ENCODE data around the gene GALNT18. TPM values are rescaled to one million over a fixed set of nuclear protein-coding genes. Genes with fewer than 3 reads are reported as not detected.

GALNT18 gene
- total RNA-seq, 4 donors from 2014 or later: 7.8 to 57.1 (median 17.8) TPM

- TF ChIP-seq CTCF (IDR thresholded peaks at IDR 0.05; ENCODE audit: low read depth): no peak
These were observed 215.2 kb downstream of the GALNT18 start for GRCh38 chr11:11406652-11407051.

DNA sequence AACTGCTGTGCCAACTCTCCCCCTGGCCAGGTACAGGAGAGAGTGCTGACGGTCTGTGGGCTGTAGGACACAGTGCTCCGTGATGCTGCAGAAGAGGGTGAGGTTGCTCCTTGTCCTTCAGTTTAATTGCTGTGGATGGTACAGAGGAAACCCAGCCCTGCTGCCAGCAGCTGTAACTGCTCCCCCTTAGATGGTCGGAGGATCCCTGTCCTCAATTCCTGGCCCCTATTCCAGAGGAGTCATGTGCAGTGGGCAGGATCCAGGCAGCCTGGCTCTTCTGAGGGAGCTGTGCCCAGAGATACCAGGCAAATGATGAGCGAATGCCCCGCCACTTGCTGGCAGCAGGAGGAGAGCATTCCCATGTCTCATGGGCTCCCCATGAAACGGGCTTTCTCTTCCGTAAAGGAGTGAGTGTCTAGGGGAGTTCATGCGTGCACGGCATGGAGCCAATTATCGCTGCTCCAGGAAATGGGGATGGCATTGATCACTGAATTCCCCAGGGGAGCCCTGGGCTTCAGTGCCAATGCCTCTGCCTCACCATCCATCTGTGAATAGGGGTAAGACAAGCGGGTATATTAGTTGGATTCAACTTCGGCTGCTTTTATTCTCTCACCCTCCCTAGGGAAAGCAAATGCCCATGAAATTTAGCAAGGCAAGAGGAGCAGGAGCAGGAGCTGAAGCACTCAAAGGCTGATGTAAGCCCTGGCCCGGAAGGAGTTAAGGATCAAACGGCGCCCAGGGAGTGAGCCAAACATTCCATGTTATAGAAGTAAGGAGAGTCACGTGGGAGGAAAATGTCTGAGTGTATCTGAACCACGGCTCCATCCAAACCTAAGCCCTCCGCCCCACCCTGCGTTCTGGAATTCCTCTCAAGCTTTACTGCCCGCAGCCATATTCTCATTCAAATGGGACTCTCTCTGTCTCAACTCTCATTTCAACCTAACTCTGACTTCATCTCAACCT is 217.8 kb downstream of the GALNT18 start:
- TF ChIP-seq CTCF (IDR thresholded peaks at IDR 0.05; ENCODE audit: low read depth): no peak

GRCh38 chr11:11401960-11402535 is 219.8 kb downstream of the GALNT18 start:
- no peak for TF ChIP-seq CTCF (IDR thresholded peaks at IDR 0.05; ENCODE audit: low read depth)

DNA sequence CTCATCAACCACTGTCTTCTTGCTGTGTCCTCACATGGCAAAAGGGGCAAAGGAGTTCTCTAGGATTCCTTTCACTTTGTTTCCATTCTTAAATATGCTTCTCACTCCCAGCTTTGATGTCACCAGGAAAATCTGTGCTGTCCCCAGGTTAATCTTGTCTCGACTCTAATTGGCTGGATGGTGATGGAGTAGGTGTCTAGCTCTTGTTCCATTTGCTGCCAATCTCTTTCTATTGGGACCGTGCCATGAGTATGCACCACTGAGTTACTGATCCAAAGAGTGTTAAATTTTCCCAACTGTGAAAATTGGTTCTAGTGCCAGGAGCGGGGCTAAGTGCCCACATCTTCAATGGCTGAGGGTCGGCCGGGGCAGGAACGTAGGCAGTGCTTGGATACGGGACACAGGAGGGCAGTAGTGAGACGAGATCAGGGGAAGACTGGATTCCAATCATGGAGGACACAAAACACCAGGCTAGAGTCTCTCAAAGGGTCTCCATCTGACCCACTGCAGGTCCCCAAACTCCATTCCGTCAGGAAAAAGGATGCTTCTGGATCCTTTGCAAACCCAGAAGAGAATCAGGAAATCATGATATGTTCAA is 221.1 kb downstream of the GALNT18 start:
- no peak for TF ChIP-seq CTCF (IDR thresholded peaks at IDR 0.05; ENCODE audit: low read depth)

DNA sequence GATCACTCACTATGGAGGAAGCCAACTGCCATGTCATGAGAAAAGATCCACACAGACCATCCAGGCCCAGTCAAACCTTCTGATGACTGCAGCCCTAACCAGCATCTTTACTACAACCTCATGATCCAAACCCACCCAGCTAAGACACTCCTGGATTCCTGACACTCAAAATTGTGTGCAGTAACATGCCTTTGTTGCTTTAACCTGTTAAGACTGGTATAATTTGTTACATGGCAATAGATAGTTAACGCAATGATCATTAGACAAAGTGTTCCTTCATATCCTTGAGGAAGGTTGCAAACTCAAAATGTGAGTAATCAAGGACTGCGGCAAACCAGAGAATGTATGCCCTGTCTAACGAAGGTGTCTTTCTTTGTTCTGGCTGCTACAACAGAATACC is 221.7 kb downstream of the GALNT18 start:
- TF ChIP-seq CTCF (IDR thresholded peaks at IDR 0.05; ENCODE audit: low read depth): no peak

- no peak for TF ChIP-seq CTCF (IDR thresholded peaks at IDR 0.05; ENCODE audit: low read depth)
These were observed 224.0 kb downstream of the GALNT18 start for GRCh38 chr11:11397781-11398180.

- no peak for TF ChIP-seq CTCF (IDR thresholded peaks at IDR 0.05; ENCODE audit: low read depth)
These were observed 224.8 kb downstream of the GALNT18 start for GRCh38 chr11:11397036-11397415.

All from subcutaneous adipose tissue (tissue), 4 donors.